B cell (primary cell): ENCODE results near the gene GAPVD1. TPM values are rescaled to one million over a fixed set of nuclear protein-coding genes. Genes with fewer than 3 reads are reported as not detected.

ENCODE experiments used
- ATAC-seq: fragments of 200-7000 bp; cut with Tn5 transposase; one replicate; pipeline ENCODE4 v1.10.0; 2021; ENCODE audit warnings: low read depth, mild to moderate bottlenecking, moderate number of reproducible peaks, moderate library complexity
- CTCF ChIA-PET: fragments of 350-600 bp; sonication (Branson Sonifier 250); formaldehyde crosslinking; loops from one replicate; lab custom pipeline; 2021; ENCODE audit warnings: antibody characterized with exemption, inconsistent platforms; lab: Charles Lee
- POLR2A ChIA-PET: fragments of 350-600 bp; sonication (Branson Sonifier 250); formaldehyde crosslinking; loops from one replicate; lab custom pipeline; 2021; ENCODE audit warnings: antibody characterized with exemption; lab: Charles Lee
- DNase-seq: peaks from one replicate; pipeline ENCODE4 v3.0.0; 2013
- H2AFZ ChIP-seq: 2 replicates; pipeline ENCODE4 v1.6.1; 2012; ENCODE audit warnings: mild to moderate bottlenecking, low read depth, low read length; ENCODE audit not compliant: insufficient read depth, poor library complexity, severe bottlenecking
- H3K27ac ChIP-seq, 2 donors: 1 replicate in 1 of 2; 2 replicates in 1 of 2; pipeline ENCODE4 v1.5.1; 2012 to 2013; ENCODE audit warnings: low read length in 2 of 2, mild to moderate bottlenecking in 2 of 2, moderate library complexity in 1 of 2
- H3K27me3 ChIP-seq, 4 experiments: fragments of 200-600 bp in 1 of 4; sonication (generic) in 1 of 4; replicated peaks in 1 of 4; 1 replicate in 2 of 4; 2 replicates in 2 of 4; pipeline versions ENCODE4 v1.6.1 to v1.7.0; 2013 to 2016; ENCODE audit warnings: low read length in 3 of 4, mild to moderate bottlenecking in 2 of 4, mixed read lengths in 1 of 4, moderate library complexity in 1 of 4; ENCODE audit not compliant: insufficient read depth in 4 of 4, control insufficient read depth in 3 of 4; ENCODE audit errors: control extremely low read depth in 1 of 4
- H3K36me3 ChIP-seq, 2 experiments: replicated peaks in 1 of 2; 1 replicate in 1 of 2; 2 replicates in 1 of 2; pipeline versions ENCODE4 v1.6.1 to v1.7.1; 2013; ENCODE audit warnings: low read length in 1 of 2; ENCODE audit not compliant: insufficient read depth in 2 of 2, control insufficient read depth in 1 of 2; ENCODE audit errors: control extremely low read depth in 1 of 2, extremely low read depth in 1 of 2
- H3K4me1 ChIP-seq, 2 donors: fragments of 200-600 bp in 1 of 2; sonication (generic) in 1 of 2; 1 replicate in 1 of 2; 2 replicates in 1 of 2; pipeline versions ENCODE4 v1.5.1 to v1.6.1; 2013 to 2017; ENCODE audit warnings: low read length in 2 of 2; ENCODE audit not compliant: control insufficient read depth in 2 of 2, insufficient read depth in 2 of 2
- H3K4me2 ChIP-seq: replicated peaks from 2 replicates; pipeline ENCODE3; 2012; ENCODE audit warnings: mild to moderate bottlenecking, low read depth, low read length; ENCODE audit not compliant: poor library complexity, severe bottlenecking
- H3K4me3 ChIP-seq, 5 experiments: fragments of 200-600 bp in 1 of 5; sonication (generic) in 1 of 5; 1 replicate in 3 of 5; 2 replicates in 2 of 5; pipeline versions ENCODE4 v1.5.1 to v1.7.0; 2011 to 2016; ENCODE audit warnings: low read length in 4 of 5, mild to moderate bottlenecking in 4 of 5, low read depth in 2 of 5, control low read depth in 1 of 5, moderate library complexity in 1 of 5; ENCODE audit not compliant: insufficient read depth in 1 of 5; ENCODE audit errors: control extremely low read depth in 1 of 5, extremely low read depth in 1 of 5
- H3K79me2 ChIP-seq: fragments of 200-600 bp; sonication (generic); one replicate; pipeline ENCODE4 v1.6.0; 2016; ENCODE audit warnings: low read length; ENCODE audit not compliant: control insufficient read depth, insufficient read depth
- H3K9ac ChIP-seq: fragments of 200-600 bp; sonication (generic); 2 replicates; pipeline ENCODE4 v1.6.1; 2017; ENCODE audit warnings: mild to moderate bottlenecking, low read length, moderate library complexity
- H3K9me3 ChIP-seq, 3 donors: one replicate each; pipeline versions ENCODE4 v1.6.1 to v1.7.1; 2013; ENCODE audit warnings: low read length in 2 of 3; ENCODE audit not compliant: control insufficient read depth in 2 of 3, insufficient read depth in 1 of 3; ENCODE audit errors: control extremely low read depth in 1 of 3
- H4K20me1 ChIP-seq: 2 replicates; pipeline ENCODE4 v1.6.0; 2012; ENCODE audit warnings: mild to moderate bottlenecking, low read length; ENCODE audit not compliant: insufficient read depth, control insufficient read depth, poor library complexity, severe bottlenecking
- H3K27ac Mint-ChIP-seq: one replicate; pipeline ENCODE4 v1.8.0; 2021; ENCODE audit warnings: mixed read lengths
- H3K27me3 Mint-ChIP-seq: one replicate; pipeline ENCODE4 v1.8.0; 2021; ENCODE audit warnings: mixed read lengths
- H3K4me1 Mint-ChIP-seq: one replicate; pipeline ENCODE4 v1.8.0; 2021; ENCODE audit warnings: mixed read lengths
- H3K4me3 Mint-ChIP-seq: one replicate; pipeline ENCODE4 v1.8.0; 2021; ENCODE audit warnings: mixed read lengths
- H3K9me3 Mint-ChIP-seq: one replicate; pipeline ENCODE4 v1.8.0; 2022; ENCODE audit warnings: mixed read lengths; ENCODE audit not compliant: insufficient read depth
- EZH2 ChIP-seq: IDR thresholded peaks from 2 replicates; pipeline ENCODE4 v1.6.1; 2012; ENCODE audit warnings: borderline replicate concordance, low read depth, mild to moderate bottlenecking, moderate library complexity, low read length; ENCODE audit not compliant: insufficient read depth, poor library complexity, severe bottlenecking
- WGBS: methylation state at CpG from one replicate; pipeline ENCODE4 v1.1.5; 2013; ENCODE audit warnings: missing lambda C conversion rate; ENCODE audit not compliant: insufficient coverage; 5-methylcytosine and 5-hydroxymethylcytosine counted together
- intact Hi-C: fragments of 100-400 bp; cut with micrococcal nuclease; formaldehyde crosslinking; loops from one replicate; pipeline ENCODE4 v1.10.0; 2022
- polyA plus RNA-seq: library from polyadenylated mRNA; depleted of rRNA; stranded (reverse); fragments of >200 nt; gene quantifications from 2 replicates; pipeline ENCODE4 v1.2.3, GENCODE V29; 2012
- total RNA-seq, 2 donors: library from RNA; stranded (reverse); fragments of 120-200 nt in 1 of 2; gene quantifications; 1 replicate in 1 of 2; 2 replicates in 1 of 2; pipeline versions ENCODE4 v1.2.3 to v1.2.4, GENCODE V29; 2013 to 2022
- TF ChIP-seq, protein P1 (sequence below): fragments of 200-600 bp; IDR thresholded peaks from one replicate; pipeline ENCODE4 v1.8.0; 2022; ENCODE audit warnings: antibody characterized with exemption, mild to moderate bottlenecking

GAPVD1 gene
- total and polyA plus RNA-seq, 2 donors (not counting 1 experiment from before 2014, with no cell fraction given) = 11.8 to 61.2 TPM

GRCh38 chr9:125407974-125408900 is 146.6 kb downstream of the GAPVD1 start:
- Mint-ChIP-seq H3K27me3 (peaks cover 23% of the 10 kb centered on the region), H3K9me3 (no peaks in the 10 kb centered on the region), H3K4me3 (peak overlapping the region; percentile 80), H3K4me1 (peaks cover 16% of the 10 kb centered on the region), H3K27ac (no peak overlapping the region)
- ATAC-seq (peak; percentile 81), DNase-seq (peak; percentile 87)
- intact Hi-C loops = loop anchor here (1.0 to 2.0 kb wide), 6 partner anchors 38 to 1083 kb away; no protein-coding TSS in a partner anchor
- H3K4me1 ChIP-seq = peaks cover 10 to 19% of the 10 kb centered on the region in 2 donors
- no peaks in the 10 kb centered on the region for H4K20me1 ChIP-seq
- H3K9ac ChIP-seq = peak overlapping the region; percentile 76
- H3K4me3 ChIP-seq = peak overlapping the region; percentile 5 to 68 (median 51)
- H3K36me3 ChIP-seq = no peaks in the 10 kb centered on the region
- peak overlapping the region; percentile 89 for H2AFZ ChIP-seq
- no peaks in the 10 kb centered on the region for H3K79me2 ChIP-seq
- peaks cover 0 to 33% (median 9%) of the 10 kb centered on the region in 4 experiments for H3K27me3 ChIP-seq
- H3K9me3 ChIP-seq = peaks cover 0 to 15% (median 0%) of the 10 kb centered on the region in 3 donors
- POLR2A ChIA-PET = interaction anchor here (0.6 kb wide), 1 partner anchor 616 kb away, joined by 3 read pairs; no protein-coding TSS in a partner anchor
- TF ChIP-seq, protein P1, sequence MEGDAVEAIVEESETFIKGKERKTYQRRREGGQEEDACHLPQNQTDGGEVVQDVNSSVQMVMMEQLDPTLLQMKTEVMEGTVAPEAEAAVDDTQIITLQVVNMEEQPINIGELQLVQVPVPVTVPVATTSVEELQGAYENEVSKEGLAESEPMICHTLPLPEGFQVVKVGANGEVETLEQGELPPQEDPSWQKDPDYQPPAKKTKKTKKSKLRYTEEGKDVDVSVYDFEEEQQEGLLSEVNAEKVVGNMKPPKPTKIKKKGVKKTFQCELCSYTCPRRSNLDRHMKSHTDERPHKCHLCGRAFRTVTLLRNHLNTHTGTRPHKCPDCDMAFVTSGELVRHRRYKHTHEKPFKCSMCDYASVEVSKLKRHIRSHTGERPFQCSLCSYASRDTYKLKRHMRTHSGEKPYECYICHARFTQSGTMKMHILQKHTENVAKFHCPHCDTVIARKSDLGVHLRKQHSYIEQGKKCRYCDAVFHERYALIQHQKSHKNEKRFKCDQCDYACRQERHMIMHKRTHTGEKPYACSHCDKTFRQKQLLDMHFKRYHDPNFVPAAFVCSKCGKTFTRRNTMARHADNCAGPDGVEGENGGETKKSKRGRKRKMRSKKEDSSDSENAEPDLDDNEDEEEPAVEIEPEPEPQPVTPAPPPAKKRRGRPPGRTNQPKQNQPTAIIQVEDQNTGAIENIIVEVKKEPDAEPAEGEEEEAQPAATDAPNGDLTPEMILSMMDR = peak; percentile 93
- peak; percentile 47 for TF ChIP-seq EZH2
- H3K4me2 ChIP-seq = peak overlapping the region; percentile 99
- CTCF ChIA-PET = interaction anchor here (0.6 to 3.3 kb wide), 59 partner anchors 9 to 1091 kb away, joined by 3 to 40 read pairs (median 4); partner anchors contain the start of genes MVB12B and PBX3
- WGBS = 4% methylated on average over 100 of the region's 104 CpGs
- peak overlapping the region in 1 of 2 donors; percentile 15 for H3K27ac ChIP-seq
